HG02973 (cell line): ENCODE results near the gene MAPKAP1.

Experiments used
- ATAC-seq: cut with Tn5 transposase; IDR thresholded peaks from one replicate; pipeline ENCODE4 v1.9.1; 2021; ENCODE audit warnings: moderate library complexity; ENCODE audit not compliant: unreplicated experiment

MAPKAP1 gene

GRCh38 chr9:125517577-125517976 is 189.4 kb downstream of the MAPKAP1 start:
- ATAC-seq = no peak

- ATAC-seq = no peak
These were observed 190.7 kb downstream of the MAPKAP1 start for GRCh38 chr9:125515983-125516940.

GRCh38 chr9:125515281-125515680 is 191.7 kb downstream of the MAPKAP1 start:
- ATAC-seq = no peak

DNA sequence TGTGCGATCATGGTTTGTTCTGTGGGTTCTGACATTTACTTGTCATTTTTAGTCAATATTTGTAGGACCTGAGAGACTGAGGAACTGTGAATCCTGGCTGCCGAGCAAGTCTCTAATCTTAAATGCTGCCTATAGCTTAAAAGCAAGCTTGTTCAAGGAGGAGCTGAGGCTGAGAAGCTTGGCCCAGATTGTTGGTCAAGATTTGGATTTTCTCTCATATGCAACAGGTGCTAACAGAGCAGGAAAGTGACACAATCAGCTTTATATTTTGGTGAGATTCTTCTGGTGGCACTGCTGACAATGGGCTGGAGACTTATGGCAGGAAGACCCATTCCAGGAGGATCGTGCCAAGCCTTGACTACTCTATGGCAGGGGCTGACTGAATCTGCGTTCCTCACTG is 192.5 kb downstream of the MAPKAP1 start:
- no peak for ATAC-seq

- ATAC-seq = peak; percentile 81
These were observed 193.2 kb downstream of the MAPKAP1 start for GRCh38 chr9:125513668-125514413.

- no peak for ATAC-seq
These were observed 193.7 kb downstream of the MAPKAP1 start for GRCh38 chr9:125513303-125513667.

GRCh38 chr9:125511789-125512660 is 195.0 kb downstream of the MAPKAP1 start:
- ATAC-seq = no peak

GRCh38 chr9:125510980-125511379 is 196.0 kb downstream of the MAPKAP1 start:
- ATAC-seq = no peak

DNA sequence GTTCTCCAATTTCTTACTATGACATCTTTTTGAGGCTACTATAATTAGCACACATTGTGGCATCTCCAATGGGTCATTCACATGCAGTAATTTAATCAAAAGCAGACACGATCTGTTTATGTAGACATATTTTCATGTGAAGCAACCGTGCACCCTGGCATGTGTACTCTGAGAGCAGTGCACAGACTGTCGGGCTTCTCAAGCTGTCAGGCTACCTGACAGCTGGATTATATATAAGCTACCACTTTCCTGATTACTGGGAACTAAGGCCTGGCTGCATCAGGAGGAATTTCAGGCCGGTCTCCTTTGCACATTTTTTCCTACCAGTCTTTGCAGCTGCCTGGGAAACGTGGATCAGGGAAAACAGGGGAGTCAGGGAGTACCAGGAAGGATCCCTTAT is 197.5 kb downstream of the MAPKAP1 start:
- no peak for ATAC-seq

- no peak for ATAC-seq
These were observed 198.8 kb downstream of the MAPKAP1 start for GRCh38 chr9:125508249-125508648.

DNA sequence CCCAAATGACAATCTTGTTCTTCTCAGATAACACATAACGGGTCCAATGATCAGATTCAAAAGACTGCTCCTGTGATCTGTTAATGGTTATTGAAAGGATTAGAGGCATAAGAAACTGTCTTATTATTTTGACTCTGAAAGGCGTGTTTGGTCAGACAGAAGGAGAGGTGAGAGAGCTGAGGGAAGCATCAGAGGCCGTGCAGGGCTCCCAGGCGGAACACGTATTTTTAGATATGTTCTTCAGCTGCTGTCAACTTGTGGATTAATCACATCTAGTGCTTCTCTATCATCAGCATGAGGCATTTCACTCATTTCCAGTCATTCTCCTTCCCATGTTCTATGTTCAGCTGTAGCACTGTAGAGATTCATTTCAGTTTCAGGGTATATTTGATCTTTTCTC is 199.8 kb downstream of the MAPKAP1 start:
- no peak for ATAC-seq

DNA sequence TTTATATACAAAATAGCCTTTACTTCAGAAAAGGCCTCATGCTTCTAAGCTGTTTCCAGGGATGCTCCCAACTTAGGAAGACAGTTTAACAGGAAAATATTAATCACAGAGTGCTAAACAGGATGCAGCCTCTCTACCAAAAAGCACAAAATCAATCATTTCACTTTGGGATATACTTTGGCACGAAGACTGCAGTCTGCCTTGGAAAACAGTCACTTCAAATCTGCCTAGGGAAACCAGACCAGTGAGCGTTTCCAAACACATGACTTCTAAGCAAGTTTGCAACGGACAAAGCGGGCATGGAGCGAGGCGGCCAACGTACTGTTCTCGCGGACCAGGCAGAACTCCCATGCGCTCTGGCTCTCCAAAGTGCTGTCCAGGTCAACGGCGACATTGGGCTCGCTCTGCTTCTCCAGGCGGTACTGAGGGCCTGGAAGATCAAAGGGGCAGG is 201.0 kb downstream of the MAPKAP1 start:
- no peak for ATAC-seq

DNA sequence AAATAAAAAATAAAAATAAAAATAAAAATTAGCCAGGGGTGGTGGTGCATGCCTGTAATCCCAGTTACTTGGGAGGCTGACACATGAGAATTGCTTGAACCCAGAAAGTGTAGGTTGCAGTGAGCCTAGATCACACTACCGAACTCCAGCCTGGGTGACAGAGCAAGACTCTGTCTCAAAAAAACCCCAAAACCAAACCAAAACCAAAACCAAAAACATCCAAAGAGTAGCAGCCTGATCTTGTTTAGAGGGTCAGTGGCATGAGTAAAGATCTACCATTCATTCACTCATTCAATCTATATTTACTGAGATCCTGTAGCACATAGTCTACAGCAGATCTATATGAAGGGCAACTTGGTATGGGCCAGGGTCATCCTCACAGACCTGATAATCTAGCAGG is 202.4 kb downstream of the MAPKAP1 start:
- ATAC-seq = no peak

DNA sequence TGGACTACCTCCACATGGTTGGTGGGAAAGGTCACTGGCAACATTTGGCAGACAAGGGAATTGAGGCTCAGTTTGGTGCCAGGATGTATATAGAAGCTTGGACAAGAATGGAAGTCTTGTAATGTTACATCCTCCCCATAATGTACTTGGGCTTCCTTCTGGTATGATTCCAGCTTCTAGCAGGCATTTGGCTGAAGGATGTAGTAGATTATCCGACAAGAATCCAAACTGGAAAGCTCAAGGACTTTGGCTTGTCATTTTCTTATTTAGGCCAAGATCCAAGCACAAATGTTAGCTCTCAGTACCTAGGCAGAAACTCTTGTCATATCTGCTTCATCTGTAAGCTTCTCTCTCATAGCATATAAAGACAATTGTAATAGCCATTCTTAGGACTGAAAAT is 209.1 kb downstream of the MAPKAP1 start:
- no peak for ATAC-seq

DNA sequence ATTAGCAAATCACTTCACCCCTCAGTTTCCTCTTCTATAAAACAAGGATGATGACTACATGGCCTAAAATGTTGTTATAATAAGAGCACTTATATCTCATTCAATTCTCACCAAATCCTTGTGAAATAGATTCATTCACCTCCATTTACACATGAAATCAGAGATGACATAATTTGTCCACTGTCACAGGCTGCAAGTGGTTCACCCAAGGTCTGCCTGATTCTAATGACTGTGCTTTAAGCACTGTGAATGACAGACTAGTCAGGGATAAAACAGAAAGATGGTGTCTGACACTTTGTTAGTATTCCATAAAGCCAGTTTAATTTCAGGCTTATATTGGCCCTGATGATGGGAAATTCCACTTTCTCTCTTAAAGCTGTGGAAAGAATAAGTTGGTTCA is 209.5 kb downstream of the MAPKAP1 start:
- ATAC-seq = no peak

DNA sequence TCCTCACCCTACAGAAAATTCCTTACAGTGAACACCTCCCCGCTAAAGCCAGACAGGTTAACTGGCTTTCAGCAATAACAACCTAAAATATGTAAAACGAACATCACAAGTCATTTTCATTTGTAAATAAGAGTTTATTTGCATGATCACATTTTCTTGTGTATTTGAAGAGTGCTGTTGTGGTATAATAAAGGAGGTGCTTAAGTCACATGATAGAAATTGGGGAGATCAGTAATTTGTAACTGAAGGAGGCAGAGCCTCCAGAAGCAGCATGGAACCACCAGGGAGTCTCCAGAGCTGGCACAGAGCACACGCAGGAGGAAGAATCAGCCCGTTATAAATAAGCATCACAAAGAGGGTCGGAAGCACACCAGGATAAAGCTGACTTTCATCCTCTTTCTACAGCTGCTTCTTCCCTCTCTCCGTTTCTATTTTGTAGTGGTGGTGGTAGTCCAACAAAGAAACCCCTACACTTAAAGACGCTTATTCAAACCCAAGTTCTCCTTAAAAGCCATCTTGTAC is 210.6 kb downstream of the MAPKAP1 start:
- no peak for ATAC-seq

DNA sequence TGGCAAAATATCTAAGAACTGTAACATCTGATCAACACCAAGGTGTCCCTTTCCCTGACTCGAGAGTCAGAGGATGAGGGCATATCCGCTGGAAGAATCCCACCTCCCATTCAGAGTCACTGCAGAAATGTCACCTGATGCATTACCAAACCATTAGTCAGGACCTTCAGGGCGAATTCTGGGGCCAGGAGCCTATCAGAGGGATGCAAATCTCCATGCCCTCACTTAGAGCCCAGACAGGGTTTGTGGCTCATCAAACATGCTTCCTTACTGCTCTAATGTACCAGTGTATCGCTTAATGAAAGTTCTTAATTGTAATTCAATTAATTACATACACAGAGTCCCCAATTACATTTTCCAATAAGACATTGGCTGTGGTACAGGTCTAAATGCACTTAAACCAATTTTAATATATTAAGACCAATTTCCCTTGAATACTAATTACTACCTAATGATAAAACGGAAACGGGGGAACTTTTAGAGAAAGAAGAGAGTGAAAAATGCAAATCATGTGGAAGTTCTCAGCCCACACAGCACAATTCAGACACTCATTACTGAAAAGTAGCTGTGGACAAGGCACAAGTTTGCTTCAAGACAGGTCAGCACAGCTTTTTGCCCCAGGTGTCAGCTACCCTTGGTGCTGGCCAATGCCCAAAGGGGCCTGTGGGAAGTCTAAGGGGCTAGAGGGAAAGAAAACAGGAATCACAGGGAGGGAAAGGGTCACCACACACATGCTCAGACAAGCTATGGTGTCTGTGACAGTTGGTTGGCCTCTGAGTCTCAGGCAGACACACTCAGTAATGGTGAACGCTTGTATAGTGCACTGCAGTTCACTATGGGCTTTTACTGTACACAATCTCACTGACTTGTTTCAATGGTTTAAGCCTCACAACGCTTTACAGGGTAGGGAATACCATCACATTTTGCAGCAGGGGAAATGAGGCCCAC is 211.6 kb downstream of the MAPKAP1 start:
- peak; percentile 61 for ATAC-seq

- no peak for ATAC-seq
These were observed 212.4 kb downstream of the MAPKAP1 start for GRCh38 chr9:125494653-125494915.

- ATAC-seq = no peak
These were observed 212.9 kb downstream of the MAPKAP1 start for GRCh38 chr9:125493881-125494652.
